Measurements from ENCODE around the gene SERPINB13. TPM values are rescaled to one million over a fixed set of nuclear protein-coding genes. Genes with fewer than 3 reads are reported as not detected.
A peak's percentile ranks its signal among the peaks of the same experiment; 100 is the strongest.

SERPINB13 gene
- total RNA-seq, 2 donors from 2014 or later, result not detected

GRCh38 chr18:63586431-63586830, 712 bp upstream of the SERPINB13 start:
- intact Hi-C loops (cut with DNase I), result no loop called here
- ATAC-seq, result no peak

DNA sequence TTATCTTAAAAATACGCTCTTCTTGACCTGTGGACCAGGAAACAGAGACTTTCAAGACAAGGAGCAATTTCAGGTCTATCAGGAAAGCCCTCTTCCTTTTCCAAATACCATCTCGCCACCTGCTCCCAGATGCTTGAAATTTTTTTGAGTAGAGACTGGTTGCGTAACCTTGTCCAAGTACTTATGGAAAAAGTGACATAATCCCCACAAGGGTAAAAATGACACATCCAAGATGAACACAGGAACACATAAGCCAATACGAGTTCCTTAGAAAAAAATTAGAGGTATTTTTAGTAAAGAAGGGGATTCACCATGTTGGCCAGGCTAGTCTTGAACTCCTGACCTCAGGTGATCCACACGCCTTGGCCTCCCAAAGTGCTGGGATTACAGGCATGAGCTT, 1.8 kb downstream of the SERPINB13 start:
- intact Hi-C loops (cut with DNase I), result no loop called here
- ATAC-seq (no peak), DNase-seq (no peak)

More at GRCh38 chr18:63586431-63586830, 712 bp upstream of the SERPINB13 start:
- no peak for DNase-seq

DNA sequence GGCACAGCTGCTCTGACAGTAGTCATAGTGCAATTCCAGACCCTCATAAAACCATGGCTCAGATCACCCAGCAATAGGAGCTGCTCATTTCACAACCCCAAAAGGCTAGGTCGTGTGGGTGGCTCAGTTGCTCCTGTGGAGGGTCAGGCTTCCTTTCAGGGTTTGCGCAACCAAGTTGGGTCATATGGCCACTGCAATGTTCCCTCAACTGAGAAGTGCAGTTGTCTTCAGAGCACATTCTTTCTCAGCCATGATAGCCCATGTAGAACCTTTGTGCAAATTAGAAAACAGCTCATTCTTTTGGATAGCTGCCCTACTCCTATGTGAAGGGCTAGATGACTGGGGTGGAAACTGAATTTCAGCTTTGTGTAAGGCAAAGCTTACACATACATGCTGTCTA, 3.2 kb downstream of the SERPINB13 start:
- intact Hi-C loops (cut with DNase I), result no loop called here
- DNase-seq (no peak), ATAC-seq (no peak)

- ATAC-seq, result no peak
- intact Hi-C loops (cut with DNase I), result no loop called here
- no peak for DNase-seq
These were observed 4.0 kb downstream of the SERPINB13 start for GRCh38 chr18:63590966-63591695.

GRCh38 chr18:63591725-63592124, 4.6 kb downstream of the SERPINB13 start:
- intact Hi-C loops (cut with DNase I), result no loop called here
- no peak for DNase-seq

GRCh38 chr18:63592471-63592870, 5.3 kb downstream of the SERPINB13 start:
- DNase-seq (no peak), ATAC-seq (no peak)
- intact Hi-C loops (cut with DNase I), result no loop called here

More at GRCh38 chr18:63591725-63592124, 4.6 kb downstream of the SERPINB13 start:
- ATAC-seq, result no peak

- intact Hi-C loops (cut with DNase I), result no loop called here
- no peak for DNase-seq
These were observed 9.8 kb downstream of the SERPINB13 start for GRCh38 chr18:63596964-63597363.

GRCh38 chr18:63603355-63603754, 16.2 kb downstream of the SERPINB13 start:
- ATAC-seq (no peak), DNase-seq (no peak)
- intact Hi-C loops (cut with DNase I), result no loop called here

More at GRCh38 chr18:63596964-63597363, 9.8 kb downstream of the SERPINB13 start:
- ATAC-seq, result no peak

- ATAC-seq (peak in 1 of 2 donors; percentile 54), DNase-seq (no peak)
- intact Hi-C loops (cut with DNase I), result no loop called here
These were observed 16.6 kb downstream of the SERPINB13 start for GRCh38 chr18:63603772-63604171.

DNA sequence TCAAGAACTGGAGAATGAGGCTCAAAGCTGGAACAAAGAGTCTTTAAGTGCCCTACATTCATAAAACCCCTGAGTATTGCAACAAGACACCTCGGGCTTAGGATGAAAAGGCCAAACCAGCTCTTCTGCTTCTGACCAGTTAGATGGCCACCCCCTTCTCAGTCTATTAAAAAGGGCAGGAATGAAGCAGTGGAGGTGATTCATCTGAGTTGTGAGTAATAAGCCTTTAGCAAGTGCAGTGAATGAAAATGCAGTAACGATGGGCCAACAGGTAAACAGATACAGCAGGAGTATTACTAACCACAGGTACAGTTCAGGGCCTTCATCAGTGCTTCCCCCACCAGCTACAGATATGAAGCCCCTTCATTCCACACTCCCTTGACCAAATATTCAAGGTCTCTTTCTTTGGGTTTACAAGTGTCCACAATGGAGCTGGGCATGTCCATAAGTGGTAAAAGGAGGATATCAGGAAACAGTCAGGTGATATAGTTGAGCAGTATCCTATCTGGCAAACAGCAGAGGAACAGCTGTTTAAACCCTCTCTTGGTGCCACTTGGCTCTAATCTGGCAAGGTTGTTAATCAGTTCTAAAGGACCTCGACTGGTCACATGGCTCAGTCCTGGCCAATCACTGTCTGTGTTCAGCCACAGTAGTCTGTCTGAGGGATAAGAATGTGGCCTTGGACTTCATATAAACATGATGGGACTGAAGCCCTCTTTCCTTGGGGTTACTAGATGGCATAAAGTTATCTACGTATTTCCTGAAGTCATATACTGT, 17.8 kb downstream of the SERPINB13 start:
- intact Hi-C loops (cut with DNase I), result no loop called here
- DNase-seq (no peak), ATAC-seq (peak in 1 of 2 donors; percentile 56)

GRCh38 chr18:63606526-63606925, 19.4 kb downstream of the SERPINB13 start:
- no peak for ATAC-seq
- intact Hi-C loops (cut with DNase I), result no loop called here
- DNase-seq, result no peak

GRCh38 chr18:63613420-63613819, 26.3 kb downstream of the SERPINB13 start:
- no peak for DNase-seq
- intact Hi-C loops (cut with DNase I), result no loop called here
- ATAC-seq, result no peak

DNA sequence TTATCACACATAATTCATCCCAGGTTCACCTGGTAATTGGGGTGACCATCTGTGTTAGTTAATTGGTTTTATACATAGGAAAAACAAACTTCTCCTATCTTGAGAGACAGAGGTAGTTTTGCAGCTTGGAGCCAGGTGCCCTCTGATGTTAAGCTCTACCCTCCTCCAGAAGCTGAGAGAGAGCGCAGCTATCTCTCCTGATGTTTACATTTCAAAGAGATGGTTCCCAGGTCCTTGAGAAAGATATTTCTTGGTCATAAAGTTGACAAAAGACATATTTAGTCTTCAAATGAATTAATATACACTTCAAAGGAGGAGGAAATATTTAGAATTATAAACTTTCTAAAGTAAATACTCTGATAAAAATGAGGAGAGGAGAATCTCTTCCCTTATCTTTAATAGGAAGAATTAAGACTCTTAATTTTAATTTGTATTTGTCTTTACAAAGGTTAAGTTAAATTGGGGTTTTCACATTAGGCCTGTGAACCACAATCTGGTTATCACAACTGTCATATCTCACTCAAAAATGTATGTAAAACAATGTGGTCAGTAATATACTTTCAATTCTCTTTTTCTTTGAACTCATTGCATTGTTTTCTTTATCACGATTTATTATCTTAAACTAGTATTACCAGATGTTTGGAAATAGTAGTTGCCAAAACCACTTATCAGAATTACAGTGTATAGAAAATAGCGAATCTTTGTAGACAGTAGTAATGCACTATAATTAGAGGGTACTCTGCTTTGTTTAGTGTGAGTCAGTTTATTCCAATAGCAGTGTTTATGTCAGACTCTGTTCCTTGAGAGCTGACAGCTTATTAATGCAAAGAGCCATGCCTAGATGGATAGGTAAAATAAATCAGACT, 30.1 kb downstream of the SERPINB13 start:
- intact Hi-C loops (cut with DNase I), result no loop called here
- DNase-seq, result no peak
- no peak for ATAC-seq

DNA sequence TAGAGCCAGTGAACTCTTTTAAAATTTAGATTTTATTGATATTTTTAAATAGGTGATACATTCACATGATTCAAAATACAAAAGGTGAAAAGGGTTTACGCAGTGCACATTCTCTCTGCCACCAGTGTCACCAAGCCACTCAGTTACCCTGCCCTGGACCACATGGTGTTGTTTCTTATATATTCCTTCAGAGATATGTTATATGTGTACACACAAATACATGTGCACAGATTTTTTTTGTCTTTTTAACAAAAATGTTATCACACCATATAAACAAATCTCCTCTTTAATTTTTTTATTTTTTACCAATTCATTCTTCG, 30.7 kb downstream of the SERPINB13 start:
- intact Hi-C loops (cut with DNase I), result no loop called here
- ATAC-seq, result no peak

GRCh38 chr18:63619661-63620060, 32.5 kb downstream of the SERPINB13 start:
- ATAC-seq, result no peak
- DNase-seq, result no peak
- intact Hi-C loops (cut with DNase I), result no loop called here

More for the DNA sequence above, 30.7 kb downstream of the SERPINB13 start:
- no peak for DNase-seq

DNA sequence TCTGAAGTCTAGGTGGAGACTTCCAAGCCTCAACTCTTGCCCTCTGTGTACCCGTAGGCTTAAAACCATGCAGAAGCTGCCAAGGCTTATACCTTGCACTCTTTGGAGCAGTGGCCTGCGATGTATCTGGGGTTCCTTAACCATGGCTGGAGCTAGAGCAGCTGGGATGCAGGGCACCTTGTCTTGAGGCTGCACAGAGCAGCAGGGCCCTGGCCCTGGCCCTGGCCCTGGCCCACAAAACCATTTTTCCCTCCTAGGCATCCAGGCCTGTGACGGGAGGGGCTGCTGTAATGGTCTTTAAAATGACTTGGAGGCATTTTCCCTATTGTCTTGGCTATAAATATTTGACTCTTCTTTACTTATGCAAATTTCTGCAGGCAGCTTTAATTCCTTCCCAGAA, 37.7 kb downstream of the SERPINB13 start:
- DNase-seq (no peak), ATAC-seq (no peak)
- intact Hi-C loops (cut with DNase I), result no loop called here

DNA sequence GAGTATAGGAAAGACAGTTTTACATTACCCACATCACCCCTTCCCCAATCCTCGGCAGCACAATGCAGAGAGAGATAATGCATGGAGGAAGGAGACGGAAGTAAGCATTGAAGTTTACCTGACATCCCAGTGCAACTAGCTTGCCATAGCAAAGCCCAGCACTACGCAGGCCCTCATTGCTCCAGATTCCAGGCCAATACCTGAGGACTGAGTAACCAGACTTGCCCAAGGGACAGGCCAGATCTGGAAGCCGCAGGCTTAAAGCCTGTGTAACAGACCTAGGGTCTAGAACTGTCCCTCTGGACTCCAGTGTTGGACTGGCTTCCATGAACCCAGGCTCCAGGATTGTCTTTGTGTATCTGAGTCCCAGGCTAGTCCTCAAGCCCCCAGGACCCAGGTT, 39.3 kb downstream of the SERPINB13 start:
- no peak for ATAC-seq
- no peak for DNase-seq
- intact Hi-C loops (cut with DNase I), result no loop called here

GRCh38 chr18:63627819-63628218, 40.7 kb downstream of the SERPINB13 start:
- no peak for DNase-seq
- ATAC-seq, result no peak
- intact Hi-C loops (cut with DNase I), result no loop called here

- DNase-seq, result no peak
- intact Hi-C loops (cut with DNase I), result no loop called here
- ATAC-seq, result no peak
These were observed 50.6 kb downstream of the SERPINB13 start for GRCh38 chr18:63637703-63638102.
